PC-3 (cell line): ENCODE measurements around the gene B3GNT2.

Source experiments
- CTCF ChIP-seq: fragments of 300-600 bp; sonication (generic); conservative IDR thresholded peaks from 2 replicates; pipeline ENCODE4 v1.5.1; 2017; ENCODE audit warnings: antibody characterized with exemption, low read depth, mild to moderate bottlenecking, low read length
- EZH2 ChIP-seq: fragments of 300-600 bp; sonication (generic); IDR thresholded peaks from one replicate; pipeline ENCODE4 v1.6.1; 2017; ENCODE audit warnings: antibody characterized with exemption, mild to moderate bottlenecking, low read length; ENCODE audit not compliant: unreplicated experiment

- no peak for TF ChIP-seq CTCF
- TF ChIP-seq EZH2 = no peak
These were observed 18.4 kb upstream of the B3GNT2 start for GRCh38 chr2:62177392-62178049.
